T-helper 1 cell treated with Interleukin-12 subunit alpha and Interleukin-12 subunit beta and Interleukin-4 antibody, amounts not matched to agents 30 ng/mL and 1 ng/mL, for 36 hours (primary cell): ENCODE results near the gene RBP3. TPM values are rescaled to one million over a fixed set of nuclear protein-coding genes. Genes with fewer than 3 reads are reported as not detected.

Experiments
- intact Hi-C: fragments of 100-400 bp; cut with micrococcal nuclease; formaldehyde crosslinking; loops from one replicate; pipeline ENCODE4 v1.15.1; 2024
- total RNA-seq: library from RNA; stranded (reverse); gene quantifications from 2 replicates; pipeline ENCODE4 v1.2.3, GENCODE V29; 2022

RBP3 gene
- total RNA-seq, 1 donor from 2014 or later, result not detected

DNA sequence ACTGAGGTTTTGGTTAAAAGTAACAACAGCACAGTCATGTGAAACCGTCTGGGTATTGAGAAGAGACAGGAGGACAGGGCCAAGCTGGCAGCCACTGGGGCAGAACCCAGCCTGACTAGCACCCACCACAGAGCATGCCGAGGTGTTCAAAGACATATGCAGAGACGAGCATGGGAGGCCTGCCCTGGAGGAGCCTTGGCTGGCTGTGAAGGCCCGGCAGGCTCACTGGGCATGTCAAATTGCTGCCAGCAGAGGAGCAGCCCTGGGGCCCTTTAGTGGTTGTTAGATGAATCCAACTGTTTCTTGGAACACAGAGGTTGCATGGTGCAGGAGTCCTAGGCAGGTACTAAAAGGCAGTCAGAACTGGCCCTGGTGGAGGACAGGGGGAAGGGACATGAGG lies 30.9 kb upstream of the RBP3 start:
- intact Hi-C loops, result no loop called here

DNA sequence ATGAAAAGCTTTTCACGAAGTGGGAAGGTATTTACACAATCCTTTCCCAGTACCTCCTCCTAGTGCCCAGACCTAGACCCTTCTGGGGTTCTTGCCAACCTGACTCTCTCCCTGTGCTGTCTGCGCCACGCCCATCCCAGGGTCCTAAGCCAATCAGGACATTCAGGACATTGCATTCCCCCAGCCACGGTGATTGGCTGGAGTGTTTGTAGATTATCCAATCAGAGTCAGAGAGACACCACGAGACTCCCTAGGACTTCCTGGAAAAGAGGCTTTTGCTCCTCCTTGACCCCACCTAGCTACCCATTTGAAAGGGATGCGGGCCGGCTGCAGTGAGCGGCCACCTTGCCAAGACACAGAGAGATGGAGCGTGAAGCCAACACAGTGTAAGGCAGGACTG lies 29.5 kb upstream of the RBP3 start:
- intact Hi-C loops, result no loop called here

DNA sequence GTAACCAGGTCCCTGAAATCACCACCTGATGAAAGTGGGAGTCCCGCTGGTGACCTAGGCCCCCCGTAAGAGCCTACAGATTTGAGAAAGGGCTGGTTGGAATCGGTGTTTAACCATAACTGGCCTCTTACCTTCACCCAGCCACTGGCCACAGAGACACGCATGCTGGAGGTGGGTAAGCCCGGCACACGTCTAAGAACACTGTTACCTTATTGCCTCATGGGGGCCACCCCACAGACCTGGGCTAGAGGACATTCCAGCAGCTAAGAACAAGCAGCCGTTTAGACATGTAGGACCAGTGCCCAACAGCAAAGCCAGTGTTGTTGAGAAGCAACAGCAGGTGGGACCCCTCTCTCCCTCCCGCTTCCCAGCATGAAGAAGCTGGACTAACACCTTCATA lies 28.4 kb upstream of the RBP3 start:
- intact Hi-C loops, result no loop called here

DNA sequence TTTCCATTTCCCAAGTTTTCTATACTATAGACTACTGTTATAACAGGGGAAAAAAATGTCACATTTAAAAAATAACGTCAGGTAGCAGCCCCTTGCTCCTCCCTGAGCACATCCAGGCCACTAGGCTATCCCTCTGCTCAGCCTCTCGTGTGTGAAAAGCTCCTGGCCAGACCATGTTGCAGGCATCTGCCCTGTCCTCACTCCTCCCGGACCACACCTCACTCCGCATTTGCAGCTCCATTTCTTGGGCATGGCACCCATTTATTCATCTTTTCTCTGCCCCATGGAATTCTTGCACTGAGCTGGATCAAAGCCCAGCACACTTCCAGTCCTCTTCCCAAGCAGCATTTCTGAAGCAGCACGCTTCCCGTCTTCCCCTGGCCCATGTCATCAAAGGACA lies 27.4 kb upstream of the RBP3 start:
- intact Hi-C loops, result no loop called here

DNA sequence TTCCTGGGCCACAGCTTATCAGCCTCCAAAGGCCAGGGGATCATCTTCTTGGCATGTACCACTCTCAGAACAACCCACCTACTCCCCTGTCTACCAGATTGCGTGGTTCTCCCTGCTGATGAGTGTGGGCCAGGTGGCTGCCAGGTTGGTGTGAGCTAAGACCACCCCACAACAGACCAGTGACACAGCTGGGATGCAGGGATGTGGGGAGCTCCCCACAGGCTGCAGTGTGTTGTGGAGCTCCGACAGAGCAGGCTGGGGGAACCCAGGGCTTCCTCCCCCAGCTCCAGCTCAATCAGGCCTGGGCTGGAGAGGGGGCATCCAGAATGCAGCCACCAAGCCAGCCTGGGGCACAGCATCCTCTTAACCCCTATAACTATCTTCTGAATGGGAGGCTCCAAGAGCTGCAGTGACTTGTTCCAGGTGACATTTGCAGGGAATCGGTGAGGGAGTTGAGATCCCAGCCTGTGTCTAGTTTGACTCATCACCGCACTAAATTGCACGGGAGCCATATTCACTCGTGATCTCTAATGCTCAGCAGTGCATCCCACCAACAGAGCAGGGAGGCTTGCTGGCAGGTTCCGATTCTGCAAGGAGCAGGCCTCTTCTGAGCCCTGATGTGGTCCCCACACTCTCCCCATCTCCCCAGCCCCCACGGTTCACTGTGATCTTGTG lies 26.5 kb upstream of the RBP3 start:
- intact Hi-C loops, result no loop called here

GRCh38 chr10:47322300-47323061 lies 25.7 kb upstream of the RBP3 start, which contains the start of gene GDF2:
TSS of gene GDF2 (plus strand) at chr10:47322454. CDS start at chr10:47322669, 215 bp downstream.
- intact Hi-C loops, result no loop called here

- intact Hi-C loops, result no loop called here
Measured at GRCh38 chr10:47323087-47323486, 25.1 kb upstream of the RBP3 start.

- intact Hi-C loops, result no loop called here
Measured at GRCh38 chr10:47323636-47324296, 24.4 kb upstream of the RBP3 start.

GRCh38 chr10:47325303-47326291 lies 22.6 kb upstream of the RBP3 start:
- intact Hi-C loops, result no loop called here

- intact Hi-C loops, result no loop called here
Measured at GRCh38 chr10:47326306-47326926, 21.7 kb upstream of the RBP3 start.

DNA sequence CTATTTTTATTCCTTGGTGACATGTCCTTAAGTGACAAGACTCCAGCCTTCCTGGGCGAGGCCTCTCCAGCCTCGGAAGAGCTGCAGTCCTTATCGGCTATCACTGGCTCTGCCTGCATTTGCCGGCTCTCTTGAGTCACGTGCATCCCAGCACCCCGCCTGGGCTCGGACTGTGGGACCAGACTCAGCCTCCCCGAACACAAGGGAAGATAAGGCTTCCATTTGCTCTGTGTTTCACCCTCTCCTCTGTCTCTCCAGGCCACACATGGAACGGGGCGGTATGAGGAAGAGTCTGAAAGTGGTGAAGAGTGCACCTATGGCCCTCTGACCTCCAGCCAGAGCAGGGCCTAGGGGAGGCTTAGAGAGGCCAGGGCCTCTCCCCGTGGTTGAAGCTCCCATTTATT lies 21.2 kb upstream of the RBP3 start:
- intact Hi-C loops, result no loop called here

- intact Hi-C loops, result no loop called here
Measured at GRCh38 chr10:47329855-47330254, 18.3 kb upstream of the RBP3 start.

GRCh38 chr10:47330366-47330765 lies 17.8 kb upstream of the RBP3 start:
- intact Hi-C loops, result no loop called here

DNA sequence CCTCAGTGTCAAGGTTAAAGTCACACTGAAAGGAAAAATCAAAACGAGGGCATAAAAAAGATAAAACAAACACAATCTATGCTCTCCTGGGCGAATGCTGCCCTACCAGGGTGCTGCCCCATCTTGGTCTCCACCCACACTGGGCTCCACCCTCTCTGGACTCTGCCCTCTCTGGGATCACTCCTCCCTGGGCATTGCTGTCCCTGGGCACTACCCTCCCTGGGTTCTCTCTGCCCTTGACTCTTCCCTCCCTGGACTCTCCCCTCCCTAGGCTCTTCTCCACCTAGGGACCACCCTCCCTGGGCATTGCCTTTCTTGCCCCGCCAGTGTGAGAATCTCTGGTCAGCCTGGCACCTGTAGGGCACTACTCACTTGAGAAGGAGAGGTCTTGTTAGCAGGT lies 17.4 kb upstream of the RBP3 start:
- intact Hi-C loops, result no loop called here

DNA sequence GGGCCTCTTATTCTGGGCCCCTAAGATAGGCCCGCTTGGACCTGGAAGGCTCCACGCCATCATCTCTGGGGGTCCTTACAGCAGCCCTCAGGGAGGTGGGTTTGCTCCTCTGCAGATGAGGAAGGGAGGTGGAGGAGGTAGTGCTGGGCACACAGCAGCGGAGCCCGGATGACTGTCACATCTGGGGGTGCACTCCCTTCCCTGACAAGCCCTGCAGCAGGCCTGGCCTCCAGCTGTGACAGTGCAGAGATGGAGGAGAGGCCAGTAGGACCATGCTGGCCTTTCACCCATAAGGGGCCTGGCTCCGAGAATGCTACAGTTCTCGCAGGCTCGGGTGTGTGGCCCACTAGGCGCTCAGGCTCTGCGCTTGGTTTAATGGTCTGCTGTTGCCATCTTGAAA lies 16.7 kb upstream of the RBP3 start:
- intact Hi-C loops, result no loop called here

DNA sequence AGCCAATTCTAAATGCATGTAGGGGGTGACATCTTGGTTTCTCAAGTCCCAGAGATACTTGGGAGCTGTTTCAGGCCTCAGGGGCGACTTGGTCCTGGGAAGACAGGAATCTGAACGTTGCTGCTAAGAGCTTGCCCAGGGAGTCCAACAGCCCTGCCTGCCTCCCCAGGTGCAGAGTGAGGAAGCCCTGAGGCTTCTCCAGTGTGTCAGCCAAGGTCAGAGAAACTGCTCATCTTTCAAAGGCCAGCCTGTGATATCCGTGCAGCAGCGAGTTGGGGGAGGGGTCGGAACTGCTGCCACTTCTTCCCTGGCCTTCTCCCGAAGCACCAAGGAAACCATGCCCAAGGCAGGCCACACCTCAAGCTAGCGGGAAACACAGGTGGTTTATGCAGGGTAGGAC lies 16.2 kb upstream of the RBP3 start:
- intact Hi-C loops, result no loop called here

DNA sequence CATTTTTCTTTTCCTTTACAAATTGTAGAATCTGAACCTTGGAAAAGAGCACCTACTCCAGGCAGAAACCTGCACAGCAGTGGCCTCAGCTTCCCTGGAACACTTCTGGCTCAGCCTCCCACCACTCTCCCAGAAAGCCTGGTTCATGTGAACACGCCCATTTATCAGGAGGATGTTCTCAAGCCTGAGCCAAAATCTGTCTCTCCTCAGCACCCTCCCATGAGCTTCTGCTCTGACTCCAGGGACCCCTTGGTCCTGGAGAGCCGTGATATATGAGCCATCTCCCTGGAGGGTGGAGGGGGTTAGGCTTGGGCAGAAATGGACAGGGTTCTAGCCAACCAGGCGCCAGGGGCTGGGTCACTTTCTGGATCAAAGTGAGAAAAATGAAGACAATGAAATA lies 15.8 kb upstream of the RBP3 start:
- intact Hi-C loops, result no loop called here

GRCh38 chr10:47332946-47333345 lies 15.2 kb upstream of the RBP3 start:
- intact Hi-C loops, result no loop called here

- intact Hi-C loops, result no loop called here
Measured at GRCh38 chr10:47333532-47333931, 14.6 kb upstream of the RBP3 start.

- intact Hi-C loops, result no loop called here
Measured at GRCh38 chr10:47334466-47335295, 13.5 kb upstream of the RBP3 start.
